Iris pigment epithelial cell (primary cell): Measurements from ENCODE around the gene SNX17.
"Not testable (repeated sequence)": the region's sequence is repeated elsewhere in the genome, so short reads cannot be mapped to it uniquely, and the experiment has no call there.

ENCODE experiments used
- DNase-seq: peaks from one replicate; pipeline ENCODE4 v3.0.0-alpha.2; 2011; ENCODE audit warnings: low read depth

Gene SNX17

DNA sequence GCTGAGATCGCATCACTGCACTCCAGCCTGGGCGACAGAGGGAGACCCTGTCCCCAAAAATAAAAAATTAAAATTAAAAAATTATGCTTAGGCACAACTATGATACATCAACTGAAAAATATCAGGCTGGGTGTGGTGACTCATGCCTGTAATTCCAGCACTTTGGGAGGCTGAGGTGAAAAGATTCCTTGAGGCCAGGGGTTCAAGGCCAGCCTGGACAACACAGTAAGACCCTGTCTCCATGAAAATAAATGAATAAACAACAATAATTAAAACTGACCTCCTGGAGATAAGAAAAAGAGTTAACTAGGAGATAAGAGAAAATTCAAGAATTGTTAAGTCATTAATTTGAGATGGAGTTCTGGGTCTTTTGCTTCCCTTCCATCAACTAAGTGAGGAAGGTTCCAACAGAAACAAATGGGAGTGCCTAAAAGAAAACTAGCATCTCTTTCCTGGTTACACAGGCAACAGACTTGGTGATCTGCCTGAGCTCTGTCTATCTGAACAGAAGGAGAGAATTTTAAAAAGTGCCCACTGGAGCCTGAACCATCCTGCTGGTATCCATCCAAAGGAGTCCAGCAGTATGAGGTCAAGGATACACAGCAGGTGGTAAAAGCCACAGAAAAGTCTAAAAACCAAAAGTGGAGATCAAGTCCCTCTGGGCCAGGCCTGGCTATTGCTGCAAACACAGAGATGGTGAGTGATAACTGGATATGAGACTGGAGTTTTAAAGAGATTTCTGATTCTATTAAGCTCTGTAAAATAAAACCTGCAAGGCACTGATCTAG, 30.1 kb downstream of the SNX17 start:
- DNase-seq: no peak

DNA sequence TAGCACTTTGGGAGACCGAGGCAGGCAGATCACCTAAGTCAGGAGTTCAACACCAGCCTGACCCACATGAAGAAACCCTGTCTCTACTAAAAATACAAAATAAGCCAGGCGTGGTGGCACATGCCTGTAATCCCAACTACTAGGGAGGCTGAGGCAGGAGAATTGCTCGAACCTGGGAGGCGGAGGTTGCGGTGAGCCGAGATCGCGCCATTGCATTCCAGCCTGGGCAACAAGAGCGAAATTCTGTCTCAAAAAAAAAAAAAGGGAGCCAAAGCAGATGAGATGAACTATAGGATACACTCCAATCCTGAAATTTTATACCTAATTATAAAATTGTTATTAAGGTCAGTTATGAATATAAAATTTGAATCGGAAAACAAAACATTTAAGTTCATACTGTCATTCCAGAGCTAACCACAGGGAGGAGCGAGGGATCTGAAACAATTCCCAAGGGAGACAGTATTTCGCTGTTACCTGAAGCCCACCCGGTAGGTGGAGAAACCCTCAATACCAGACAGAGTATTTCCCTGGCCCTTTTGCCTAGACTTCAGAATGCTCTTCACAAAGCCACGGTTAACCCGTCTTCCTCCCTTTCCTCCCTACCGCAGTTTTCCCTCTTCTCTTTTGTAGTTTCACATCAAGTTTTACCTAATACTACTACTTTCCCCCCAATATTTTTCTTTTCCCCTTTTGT, 37.5 kb downstream of the SNX17 start:
- peak; percentile 58 for DNase-seq

DNA sequence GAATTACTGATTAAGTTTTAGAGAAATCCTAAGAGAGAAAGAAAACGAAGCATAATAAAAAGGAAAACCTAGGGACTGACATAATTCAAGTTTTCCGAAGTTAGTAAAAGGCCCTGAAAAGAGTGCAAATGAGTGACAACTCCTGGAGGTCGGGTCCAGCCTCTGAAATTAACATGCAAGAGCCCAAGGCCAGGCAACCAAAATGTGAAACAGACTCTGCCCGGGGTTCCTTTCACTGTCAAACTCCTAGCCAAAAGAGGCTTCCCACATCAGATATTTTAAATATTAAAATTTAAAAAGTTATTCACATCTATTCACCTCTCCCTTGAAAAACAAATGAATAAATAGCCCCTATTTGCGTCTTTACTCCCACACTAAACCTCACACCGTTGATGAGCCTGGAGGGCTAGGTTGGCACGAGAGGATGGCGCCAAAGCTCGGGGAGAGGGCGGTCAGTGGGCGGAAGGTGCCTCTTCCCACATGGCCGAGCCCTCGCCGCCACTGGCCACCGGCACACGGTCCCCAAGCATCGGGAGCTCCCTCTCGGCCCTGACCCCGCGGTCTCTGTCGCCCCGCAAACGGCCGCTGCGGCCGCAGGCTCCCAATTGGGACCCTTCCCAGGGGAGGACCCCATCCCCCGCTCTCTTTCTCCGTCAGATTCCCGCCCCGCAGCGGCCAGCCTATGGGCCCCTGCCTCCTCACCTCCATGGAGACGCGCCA, 38.3 kb downstream of the SNX17 start:
- peak; percentile 4 for DNase-seq

DNA sequence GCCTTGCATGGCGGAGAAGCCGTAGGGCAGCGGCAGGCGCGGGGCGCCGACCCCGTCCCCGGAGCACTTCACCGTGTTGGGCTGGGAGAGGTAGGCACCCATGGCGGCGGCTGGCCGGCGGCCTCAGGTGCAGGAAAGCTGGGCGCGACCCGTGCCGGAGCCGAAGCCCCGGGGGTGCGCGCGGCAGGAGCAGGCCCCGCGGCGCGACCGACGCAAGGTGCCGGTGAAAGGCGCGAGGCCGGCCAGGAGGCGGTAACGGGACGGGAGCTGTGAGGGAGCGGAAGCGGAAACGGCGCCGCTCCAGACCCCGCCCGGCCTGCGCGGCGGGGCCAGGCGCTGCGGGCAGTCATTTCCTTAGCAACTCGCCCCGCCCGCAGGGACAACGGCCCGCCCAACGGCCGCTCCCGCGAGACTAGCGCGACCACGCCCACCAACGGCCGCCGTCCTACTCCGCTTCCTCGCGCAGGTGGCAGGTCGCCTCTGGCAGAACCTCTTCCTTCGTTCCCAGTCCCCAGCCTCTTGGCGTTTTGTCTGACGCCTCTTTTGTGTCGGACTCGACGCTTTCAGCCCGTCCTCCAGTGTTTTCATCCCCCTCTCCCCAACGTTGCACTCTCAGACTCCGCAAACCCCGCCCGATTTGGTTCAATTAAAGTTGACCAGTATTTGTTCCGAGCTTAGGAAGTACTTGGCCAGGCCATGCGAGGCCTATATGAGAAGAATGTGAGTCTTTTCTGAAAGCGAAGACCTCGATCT, 39.1 kb downstream of the SNX17 start, which contains the start of gene PPM1G:
TSS of gene PPM1G (minus strand) at position 271 of the 753 bp plus-strand sequence. CDS start at position 102, 169 bp downstream.
- peak; percentile 92 for DNase-seq

DNA sequence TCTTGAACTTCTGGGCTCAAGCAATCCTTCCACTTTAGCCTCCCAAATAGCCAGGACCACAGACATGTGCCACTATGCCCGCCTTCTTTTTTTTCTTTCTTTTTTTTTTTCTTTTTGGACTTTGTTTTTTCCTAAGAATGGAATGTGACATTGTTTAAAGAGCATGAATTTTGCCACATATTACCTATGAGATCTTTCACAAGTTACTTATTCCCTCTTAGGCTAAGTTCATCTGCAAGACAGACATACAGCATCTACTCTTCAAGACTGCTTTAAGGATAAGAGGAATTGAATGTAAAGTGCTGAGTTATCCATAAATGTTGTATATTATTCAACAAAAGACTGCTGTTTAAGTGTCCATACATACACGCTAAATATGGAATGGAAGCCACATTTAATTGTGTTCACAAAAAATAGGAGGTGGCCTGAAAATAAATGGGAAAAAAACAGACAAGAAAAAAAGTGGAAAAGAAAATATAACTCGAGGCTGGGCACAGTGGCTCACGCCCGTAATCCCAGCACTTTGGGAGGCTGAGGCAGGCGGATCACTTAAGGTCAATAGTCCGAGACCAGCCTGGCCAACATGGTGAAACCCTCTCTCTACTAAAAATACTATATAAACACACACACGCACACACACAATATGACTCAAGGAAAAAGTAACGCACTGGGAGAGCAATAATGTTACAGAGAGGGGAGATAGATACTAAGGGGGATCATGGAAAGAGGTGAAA, 42.2 kb downstream of the SNX17 start:
- DNase-seq: no peak

DNA sequence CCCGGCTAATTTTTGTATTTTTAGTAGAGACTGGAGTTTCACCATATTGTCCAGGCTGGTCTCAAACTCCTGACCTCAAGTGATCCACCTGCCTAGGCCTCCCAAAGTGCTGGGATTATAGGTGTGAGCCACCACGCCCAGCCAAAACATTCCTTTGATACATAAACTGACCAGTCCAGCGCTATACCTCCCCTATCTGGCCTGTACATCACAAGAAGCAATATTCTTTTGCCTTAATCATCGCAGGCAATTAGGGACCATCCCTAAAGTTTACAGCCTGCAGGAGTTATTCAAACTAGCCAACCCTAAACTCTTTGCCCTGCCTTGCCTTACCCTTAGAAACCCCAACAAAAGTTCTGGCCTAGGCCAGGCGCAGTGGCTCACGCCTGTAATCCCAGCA, 45.7 kb downstream of the SNX17 start:
- no peak for DNase-seq

DNA sequence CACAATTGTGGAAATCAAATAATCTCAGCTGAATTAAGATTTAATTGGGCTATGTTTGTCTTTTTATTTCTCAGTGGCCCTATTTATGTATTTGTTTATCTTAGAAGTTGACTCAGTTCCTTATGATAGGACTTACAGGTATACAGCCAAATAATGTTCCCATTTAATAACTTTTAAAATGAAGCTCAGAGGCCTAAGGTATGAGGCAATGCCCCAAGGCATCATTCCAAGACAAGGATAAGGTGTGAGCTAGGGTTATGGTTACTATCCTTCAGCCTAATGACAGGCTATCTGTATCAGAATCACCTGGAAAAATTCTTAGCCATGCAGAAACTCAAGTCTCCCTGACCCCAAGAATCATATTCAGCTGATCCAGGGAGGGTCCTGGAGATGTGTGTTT, 50.6 kb downstream of the SNX17 start:
- no peak for DNase-seq

DNA sequence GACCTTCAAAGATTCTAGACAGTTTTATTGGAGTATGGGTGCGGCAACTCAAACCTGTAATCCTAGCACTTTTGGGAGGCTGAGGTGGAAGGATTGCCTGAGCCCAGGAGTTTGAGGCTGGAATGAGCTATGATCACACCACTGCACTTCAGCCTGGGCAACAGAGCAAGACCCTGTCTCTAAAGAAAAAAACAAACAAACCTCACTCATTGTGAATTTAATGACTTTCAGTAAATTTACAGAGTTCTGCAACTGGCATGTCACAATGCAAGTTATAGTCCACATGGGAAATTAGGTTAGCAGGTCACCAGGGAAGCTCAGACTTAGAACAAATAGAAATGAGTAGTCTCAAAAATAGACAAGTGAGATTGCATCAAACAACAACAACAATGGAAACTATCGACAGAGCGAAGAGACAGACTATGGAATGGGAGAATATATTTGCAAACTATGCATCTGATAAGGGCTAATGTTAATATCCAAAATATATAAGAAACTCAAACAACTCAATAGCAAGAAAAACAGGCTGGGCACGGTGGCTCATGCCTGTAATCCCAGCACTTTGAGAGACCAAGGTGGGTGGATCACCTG, 51.3 kb downstream of the SNX17 start:
- DNase-seq: no peak

DNA sequence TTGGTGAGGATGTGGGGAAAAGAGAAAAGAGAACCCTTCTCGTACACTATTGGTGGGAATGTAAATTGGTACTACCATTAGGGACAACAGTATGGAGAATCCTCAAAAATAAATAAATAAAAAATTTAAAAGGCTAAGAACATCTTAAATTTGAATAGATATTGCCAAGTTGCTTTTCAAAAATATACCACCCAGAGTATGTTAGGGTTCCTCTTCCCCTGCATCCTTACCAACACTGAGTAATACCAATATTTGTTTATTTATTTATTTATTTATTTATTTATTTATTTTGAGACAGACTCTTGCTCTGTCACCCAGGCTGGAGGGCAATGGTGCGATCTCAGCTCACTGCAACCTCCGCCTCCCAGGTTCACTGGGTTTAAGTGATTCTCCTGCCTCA, 52.5 kb downstream of the SNX17 start:
- no peak for DNase-seq

DNA sequence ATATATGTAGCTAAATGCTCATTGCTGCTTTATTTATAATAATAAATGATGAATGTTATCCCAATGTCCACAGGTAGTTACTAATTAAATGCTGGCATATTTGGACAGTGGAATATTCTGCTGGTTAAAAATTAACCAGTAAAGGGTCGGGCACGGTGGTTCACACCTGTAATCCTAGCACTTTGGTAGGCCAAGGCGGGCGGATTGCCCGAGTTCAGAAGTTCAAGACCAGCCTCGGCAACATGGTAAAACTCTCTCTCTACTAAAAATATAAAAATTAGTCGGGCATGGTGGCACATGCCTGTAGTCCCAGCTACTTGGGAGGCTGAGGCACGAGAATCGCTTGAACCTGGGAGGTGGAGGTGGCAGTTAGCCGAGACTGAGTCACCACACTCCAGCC, 54.6 kb downstream of the SNX17 start:
- DNase-seq: not testable (repeated sequence)
